HG02852 (cell line): ENCODE data around the gene ITGB4.

Experiments used
- ATAC-seq: cut with Tn5 transposase; IDR thresholded peaks from one replicate; pipeline ENCODE4 v1.9.1; 2021; ENCODE audit warnings: mild to moderate bottlenecking, moderate library complexity; ENCODE audit not compliant: unreplicated experiment

The ITGB4 gene

DNA sequence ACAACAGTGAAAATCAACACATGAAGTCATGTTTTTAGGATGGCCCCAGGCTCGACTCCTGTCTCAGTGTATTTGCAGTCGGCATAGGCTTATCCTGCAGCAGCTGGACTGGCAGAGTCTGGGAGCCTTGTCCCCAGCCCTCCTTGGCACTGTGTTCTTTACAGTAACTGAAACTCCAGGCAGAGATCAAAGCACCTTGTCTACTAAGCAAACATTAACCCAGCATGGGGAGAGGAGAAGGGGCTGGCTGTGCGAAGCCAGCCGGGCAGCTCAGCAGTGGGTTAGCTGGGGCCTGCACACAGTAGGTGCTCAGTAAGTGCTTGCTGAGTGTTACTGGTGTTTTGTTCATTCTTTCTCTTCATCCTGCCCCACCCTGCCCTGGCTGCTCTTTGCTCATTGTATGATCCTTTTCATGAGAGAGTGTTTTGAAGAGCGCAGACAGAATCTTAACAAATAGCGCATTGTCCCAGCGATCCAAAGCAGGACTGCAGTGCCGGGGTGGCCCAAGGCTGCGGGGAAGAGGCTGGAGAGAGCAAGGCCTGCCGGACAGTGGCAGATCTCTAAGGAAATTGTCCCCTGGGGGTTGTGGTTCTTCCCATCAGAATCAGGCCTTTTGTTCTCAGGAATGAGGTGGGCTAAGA, 23.5 kb upstream of the ITGB4 start:
- ATAC-seq: no peak

DNA sequence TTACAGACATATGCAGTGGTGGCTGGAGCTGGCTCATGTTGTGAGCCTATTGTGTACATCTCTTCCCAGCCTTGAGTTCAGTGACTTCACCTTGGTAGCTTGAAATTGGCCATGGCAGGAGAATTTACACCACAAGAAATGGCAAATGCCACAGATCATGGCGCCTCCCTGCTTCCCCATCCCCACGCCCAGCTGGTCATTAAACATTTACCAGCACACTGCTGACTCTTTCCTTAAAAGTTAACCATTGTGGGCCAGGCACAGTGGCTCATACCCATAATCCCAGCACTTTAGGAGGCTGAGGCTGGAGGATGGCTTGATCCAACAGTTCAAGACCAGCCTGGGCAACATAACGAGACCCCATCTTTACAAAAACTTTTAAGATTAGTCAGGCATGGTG, 22.6 kb upstream of the ITGB4 start:
- no peak for ATAC-seq

- no peak for ATAC-seq
These were observed 20.0 kb upstream of the ITGB4 start for GRCh38 chr17:75701288-75701687.

- ATAC-seq: no peak
These were observed 18.1 kb upstream of the ITGB4 start for GRCh38 chr17:75703191-75703590.

DNA sequence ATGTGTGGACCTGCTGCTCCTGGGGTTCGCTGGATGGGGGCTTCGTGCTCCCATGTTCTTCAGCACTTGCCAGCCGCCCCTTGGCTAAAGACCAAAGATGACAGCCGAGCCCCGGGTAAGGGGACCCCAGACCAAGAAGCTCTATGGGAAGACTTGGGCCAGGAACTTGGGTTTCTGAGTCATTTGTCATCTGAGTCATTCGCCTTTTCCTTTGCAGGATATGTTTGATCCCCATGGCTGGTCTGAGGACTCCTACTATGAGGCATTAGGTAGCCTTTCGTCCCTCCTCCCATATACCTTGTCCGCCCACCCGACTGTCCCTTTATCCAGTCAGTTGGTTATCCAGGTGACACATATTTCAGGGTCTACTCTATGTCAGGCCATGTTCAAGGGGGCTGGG, 17.7 kb upstream of the ITGB4 start:
- no peak for ATAC-seq

GRCh38 chr17:75704963-75705875, 16.0 kb upstream of the ITGB4 start:
- ATAC-seq: no peak

GRCh38 chr17:75706042-75706728, 15.1 kb upstream of the ITGB4 start:
- no peak for ATAC-seq

DNA sequence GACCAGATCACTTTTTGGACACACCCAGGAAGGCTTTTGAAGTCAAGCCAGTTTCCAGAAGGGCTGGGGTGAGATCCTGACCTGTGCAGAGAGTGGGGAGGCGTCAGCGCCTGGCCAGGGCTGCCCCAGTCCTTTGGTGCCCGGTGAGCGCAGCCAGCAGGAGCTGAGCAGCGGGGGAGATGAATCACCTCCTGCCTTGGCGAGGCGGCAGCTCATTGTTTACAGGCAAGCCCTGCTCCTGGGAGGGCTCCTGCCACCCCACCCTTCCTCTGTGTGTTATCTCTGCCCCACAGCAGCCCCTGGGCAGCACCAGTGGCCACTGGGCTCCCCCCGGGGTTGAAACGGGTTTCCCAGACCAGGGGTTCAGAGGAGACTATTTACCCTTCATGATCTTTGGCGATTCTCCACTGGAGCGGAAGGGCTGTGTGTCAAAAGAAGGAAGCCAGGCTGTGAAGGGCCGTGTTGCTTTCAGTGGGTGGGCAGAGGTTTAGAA, 14.1 kb upstream of the ITGB4 start:
- ATAC-seq: no peak

GRCh38 chr17:75712446-75712845, 8.8 kb upstream of the ITGB4 start:
- ATAC-seq: no peak

DNA sequence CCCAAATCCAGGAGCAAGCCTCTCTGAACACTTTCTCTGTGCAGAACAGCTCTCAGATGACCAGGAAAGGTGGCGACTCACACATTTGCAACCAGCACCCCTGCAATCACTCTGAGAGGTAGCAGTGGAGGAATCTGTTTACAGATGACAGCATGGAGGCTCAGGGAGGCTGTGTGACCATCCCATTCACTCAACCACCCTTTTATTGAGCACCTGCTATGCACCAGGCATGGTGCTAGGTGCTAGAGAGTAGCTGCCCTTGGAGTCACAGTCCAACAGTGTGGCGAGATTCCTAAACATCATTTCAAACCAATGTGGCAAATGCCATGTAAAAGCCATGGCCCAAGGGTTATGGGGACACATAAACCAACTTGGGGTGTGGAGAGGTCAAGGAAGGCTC, 1.5 kb upstream of the ITGB4 start:
- ATAC-seq: no peak

GRCh38 chr17:75721463-75722011, 278 bp downstream of the ITGB4 start:
- ATAC-seq: no peak

- no peak for ATAC-seq
These were observed 817 bp downstream of the ITGB4 start for GRCh38 chr17:75722076-75722475.

GRCh38 chr17:75722542-75723095, 1.4 kb downstream of the ITGB4 start:
- no peak for ATAC-seq

DNA sequence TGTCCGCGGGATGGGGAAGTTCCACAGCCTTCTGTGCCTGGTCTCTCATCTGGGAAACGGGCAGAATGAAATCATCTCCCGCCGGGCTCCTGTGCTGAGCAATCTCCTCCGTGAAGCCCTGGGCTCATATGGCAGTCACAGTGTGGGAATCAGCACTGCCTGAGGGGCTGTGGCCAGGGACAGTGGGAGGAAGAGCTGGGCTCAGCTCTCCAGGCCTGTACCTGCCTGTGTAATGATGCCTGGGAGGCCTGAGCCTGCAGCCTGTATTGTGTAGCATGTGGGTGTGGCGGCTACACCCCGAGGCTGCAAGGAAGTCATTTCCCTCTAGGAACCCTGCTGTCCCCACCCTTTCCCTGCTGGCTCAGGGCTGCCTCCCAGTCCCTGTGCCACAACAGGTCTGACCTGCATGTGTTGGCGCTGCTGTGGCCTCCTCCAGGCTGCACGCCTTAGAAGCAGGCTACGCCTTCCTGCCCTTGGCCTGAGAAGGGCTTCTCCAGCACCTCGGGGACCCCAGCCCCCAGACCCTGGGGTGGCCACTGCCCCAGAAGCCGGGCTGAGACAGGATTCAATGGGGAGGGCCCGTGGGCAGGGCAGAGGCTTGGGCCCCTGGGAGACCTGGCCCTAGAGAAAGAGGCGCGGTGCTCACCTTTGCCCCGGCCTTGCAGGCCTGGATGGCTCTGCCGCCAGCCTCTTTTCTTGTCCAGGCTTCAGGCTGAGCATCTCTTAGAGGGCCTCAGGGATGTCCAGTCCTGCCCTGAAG, 2.1 kb downstream of the ITGB4 start:
- ATAC-seq: no peak

GRCh38 chr17:75724016-75725003, 3.1 kb downstream of the ITGB4 start:
- no peak for ATAC-seq

DNA sequence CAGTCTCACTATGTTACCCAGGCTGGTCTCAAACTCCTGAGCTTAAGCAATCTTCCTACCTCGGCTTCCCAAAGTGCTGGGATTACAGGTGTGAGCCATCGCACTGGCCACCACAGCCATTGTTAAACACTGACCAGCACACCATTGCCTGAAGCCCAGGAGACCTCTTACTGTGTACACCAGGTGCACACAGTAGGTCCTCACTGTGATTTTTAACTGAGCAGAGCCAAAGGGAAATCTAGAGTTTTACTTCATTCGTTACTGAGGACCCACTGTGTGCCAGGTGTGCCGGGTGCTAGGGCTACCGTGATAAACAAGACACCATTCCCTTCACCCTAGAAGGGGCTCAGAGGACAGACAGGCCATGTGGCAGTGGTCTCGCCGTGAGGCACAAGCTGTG, 4.2 kb downstream of the ITGB4 start:
- no peak for ATAC-seq

- ATAC-seq: no peak
These were observed 6.1 kb downstream of the ITGB4 start for GRCh38 chr17:75727391-75727790.

DNA sequence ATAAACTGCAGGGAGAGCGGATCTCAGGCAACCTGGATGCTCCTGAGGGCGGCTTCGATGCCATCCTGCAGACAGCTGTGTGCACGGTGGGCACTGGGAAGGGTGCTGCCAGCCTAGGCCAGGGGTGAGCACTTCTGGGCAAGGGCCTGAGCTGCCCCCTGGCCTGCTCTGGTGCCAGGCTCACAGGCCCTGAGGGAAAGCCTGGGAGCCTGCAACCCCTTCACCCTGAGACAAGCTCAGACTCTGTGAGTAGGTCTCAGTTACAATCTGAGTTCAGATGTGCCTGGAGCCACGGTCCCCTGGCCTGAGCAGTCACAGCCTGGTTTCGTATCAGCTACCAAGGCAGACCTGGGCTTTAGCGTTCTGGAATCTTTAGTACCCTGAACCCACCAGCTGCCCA, 8.1 kb downstream of the ITGB4 start:
- no peak for ATAC-seq

- ATAC-seq: no peak
These were observed 8.8 kb downstream of the ITGB4 start for GRCh38 chr17:75730065-75730464.
